CD14-positive monocyte (primary cell): Measurements from ENCODE around the gene NFAM1. TPM values are rescaled to one million over a fixed set of nuclear protein-coding genes. Genes with fewer than 3 reads are reported as not detected.

Source experiments
- DNase-seq, 3 donors: peaks; one replicate each; pipeline ENCODE4 v3.0.0-alpha.2; 2011 to 2022
- H2AFZ ChIP-seq: 2 replicates; pipeline ENCODE4 v1.6.0; 2012; ENCODE audit warnings: mild to moderate bottlenecking, low read depth, low read length, inconsistent platforms; ENCODE audit not compliant: insufficient read depth, poor library complexity, severe bottlenecking
- H3K27ac ChIP-seq, 2 donors: 1 replicate in 1 of 2; 2 replicates in 1 of 2; pipeline ENCODE4 v1.5.1; 2012 to 2013; ENCODE audit warnings: low read length in 2 of 2, control low read depth in 1 of 2, inconsistent platforms in 1 of 2, low read depth in 1 of 2, mild to moderate bottlenecking in 1 of 2
- H3K27me3 ChIP-seq, 2 donors: one replicate each; pipeline versions ENCODE4 v1.6.0 to v1.6.1; 2011 to 2013; ENCODE audit warnings: low read length in 2 of 2; ENCODE audit not compliant: control insufficient read depth in 2 of 2, insufficient read depth in 2 of 2
- H3K36me3 ChIP-seq, 2 donors: replicated peaks in 1 of 2; 1 replicate in 1 of 2; 2 replicates in 1 of 2; pipeline versions ENCODE4 v1.5.1 to v1.6.1; 2012 to 2013; ENCODE audit warnings: low read length in 2 of 2, control low read depth in 1 of 2, inconsistent platforms in 1 of 2, mild to moderate bottlenecking in 1 of 2; ENCODE audit not compliant: insufficient read depth in 2 of 2, control insufficient read depth in 1 of 2
- H3K4me1 ChIP-seq, 2 donors: 1 replicate in 1 of 2; 2 replicates in 1 of 2; pipeline versions ENCODE4 v1.5.1 to v1.6.1; 2012 to 2013; ENCODE audit warnings: low read length in 2 of 2, control low read depth in 1 of 2, inconsistent platforms in 1 of 2, mild to moderate bottlenecking in 1 of 2, moderate library complexity in 1 of 2; ENCODE audit not compliant: insufficient read depth in 2 of 2, control insufficient read depth in 1 of 2
- H3K4me2 ChIP-seq: replicated peaks from 2 replicates; pipeline ENCODE3; 2012; ENCODE audit warnings: low read length, moderate library complexity, mild to moderate bottlenecking; ENCODE audit not compliant: poor library complexity, severe bottlenecking; ENCODE audit errors: extremely low read depth
- H3K4me3 ChIP-seq, 3 experiments: fragments of 200-600 bp in 1 of 3; sonication (generic) in 1 of 3; replicated peaks in 1 of 3; 1 replicate in 2 of 3; 2 replicates in 1 of 3; pipeline ENCODE4 v1.5.1; 2011 to 2013; ENCODE audit warnings: low read length in 3 of 3, mild to moderate bottlenecking in 3 of 3, control low read depth in 2 of 3, low read depth in 2 of 3, inconsistent platforms in 1 of 3, moderate library complexity in 1 of 3
- H3K79me2 ChIP-seq: 2 replicates; pipeline ENCODE4 v1.6.0; 2012; ENCODE audit warnings: mild to moderate bottlenecking, control low read depth, inconsistent platforms, low read length, moderate library complexity; ENCODE audit not compliant: insufficient read depth
- H3K9ac ChIP-seq: 2 replicates; pipeline ENCODE4 v1.6.0; 2017; ENCODE audit warnings: low read length, mild to moderate bottlenecking; ENCODE audit not compliant: insufficient read depth, poor library complexity, severe bottlenecking
- H3K9me3 ChIP-seq, 2 donors: replicated peaks in 1 of 2; 1 replicate in 1 of 2; 2 replicates in 1 of 2; pipeline versions ENCODE4 v1.5.1 to v1.6.1; 2012 to 2013; ENCODE audit warnings: low read length in 2 of 2, control low read depth in 1 of 2; ENCODE audit not compliant: control insufficient read depth in 1 of 2, insufficient read depth in 1 of 2
- H4K20me1 ChIP-seq: 2 replicates; pipeline ENCODE4 v1.6.0; 2012; ENCODE audit warnings: mild to moderate bottlenecking, low read length, control low read depth, moderate library complexity; ENCODE audit not compliant: insufficient read depth
- H3K27ac Mint-ChIP-seq, 7 donors: one replicate each; pipeline ENCODE4 v1.8.0; 2020; ENCODE audit warnings: mild to moderate bottlenecking in 7 of 7, mixed read lengths in 7 of 7, moderate library complexity in 6 of 7, inconsistent platforms in 2 of 7
- H3K27me3 Mint-ChIP-seq, 3 donors: one replicate each; pipeline ENCODE4 v1.8.0; 2021 to 2022; ENCODE audit warnings: low read depth in 3 of 3, mild to moderate bottlenecking in 3 of 3, mixed read lengths in 3 of 3, moderate library complexity in 3 of 3, inconsistent platforms in 1 of 3
- H3K36me3 Mint-ChIP-seq, 2 donors: one replicate each; pipeline ENCODE4 v1.8.0; 2020; ENCODE audit warnings: mixed read lengths in 2 of 2, inconsistent platforms in 1 of 2, mild to moderate bottlenecking in 1 of 2
- H3K4me1 Mint-ChIP-seq: one replicate; pipeline ENCODE4 v1.8.0; 2020; ENCODE audit warnings: mild to moderate bottlenecking, mixed read lengths
- H3K4me3 Mint-ChIP-seq, 2 donors: one replicate each; pipeline ENCODE4 v1.8.0; 2020; ENCODE audit warnings: mild to moderate bottlenecking in 2 of 2, mixed read lengths in 2 of 2, moderate library complexity in 1 of 2
- H3K9me3 Mint-ChIP-seq, 7 donors: one replicate each; pipeline ENCODE4 v1.8.0; 2020 to 2022; ENCODE audit warnings: mixed read lengths in 7 of 7, mild to moderate bottlenecking in 6 of 7, moderate library complexity in 6 of 7, inconsistent platforms in 2 of 7
- CTCF ChIP-seq: fragments of 200-600 bp; IDR thresholded peaks from one replicate; pipeline ENCODE4 v1.8.0; 2022; ENCODE audit warnings: antibody characterized with exemption, mild to moderate bottlenecking
- WGBS: methylation state at CpG from one replicate; pipeline ENCODE4 v1.1.5; 2013; ENCODE audit warnings: missing lambda C conversion rate; ENCODE audit not compliant: insufficient coverage; 5-methylcytosine and 5-hydroxymethylcytosine counted together
- intact Hi-C, 2 donors: fragments of 100-400 bp; cut with micrococcal nuclease; formaldehyde crosslinking; loops; one replicate each; pipeline versions ENCODE4 v1.15.0 to v1.15.1; 2023
- polyA plus RNA-seq, 3 donors: library from polyadenylated mRNA; depleted of rRNA in 1 of 3; unstranded in 2 of 3; stranded (reverse) in 1 of 3; fragments of 300-500 nt in 2 of 3; fragments of >200 nt in 1 of 3; fragmentation: Illumina TruSeq in 2 of 3; gene quantifications; 1 replicate in 2 of 3; 2 replicates in 1 of 3; pipeline ENCODE4 v1.2.3, GENCODE V29; 2012 to 2021

The NFAM1 gene
- polyA plus RNA-seq, 3 donors: 36.0 to 71.0 (median 69.7) TPM

- no peak for TF ChIP-seq CTCF
- Mint-ChIP-seq H3K36me3 (no peaks in the 10 kb centered on the region), H3K4me3 (no peak overlapping the region), H3K9me3 (peaks cover 0 to 2% (median 0%) of the 10 kb centered on the region in 7 donors), H3K27ac (no peak overlapping the region), H3K27me3 (peaks cover 12 to 21% (median 17%) of the 10 kb centered on the region in 3 donors), H3K4me1 (no peaks in the 10 kb centered on the region)
- no peaks in the 10 kb centered on the region for H3K4me1 ChIP-seq
- no peak overlapping the region for H3K4me2 ChIP-seq
- H3K9me3 ChIP-seq: no peaks in the 10 kb centered on the region
- H3K4me3 ChIP-seq: no peak overlapping the region
- H4K20me1 ChIP-seq: no peaks in the 10 kb centered on the region
- intact Hi-C loops: no loop called here
- peaks cover 0 to 3% of the 10 kb centered on the region in 2 donors for H3K27me3 ChIP-seq
- H2AFZ ChIP-seq: no peak overlapping the region
- no peaks in the 10 kb centered on the region for H3K79me2 ChIP-seq
- H3K9ac ChIP-seq: no peak overlapping the region
- 86% methylated on average over 1 of the region's 2 CpGs for WGBS
- H3K36me3 ChIP-seq: no peaks in the 10 kb centered on the region
- no peak overlapping the region for H3K27ac ChIP-seq
- no peak for DNase-seq
Observed at GRCh38 chr22:42468841-42469240, 36.6 kb upstream of the NFAM1 start.

- Histone ChIP-seq H3K79me2 (no peaks in the 10 kb centered on the region), H4K20me1 (no peaks in the 10 kb centered on the region), H3K27me3 (peaks cover 0 to 11% of the 10 kb centered on the region in 2 donors), H3K9ac (no peak overlapping the region), H3K27ac (no peak overlapping the region), H3K4me1 (no peaks in the 10 kb centered on the region), H3K36me3 (no peaks in the 10 kb centered on the region), H3K4me3 (no peak overlapping the region), H3K4me2 (no peak overlapping the region), H2AFZ (no peak overlapping the region), H3K9me3 (no peaks in the 10 kb centered on the region)
- WGBS: 17% methylated on average over 1 of the region's 1 CpG
- Mint-ChIP-seq H3K4me3 (no peak overlapping the region), H3K27ac (no peak overlapping the region), H3K9me3 (peaks cover 0 to 4% (median 0%) of the 10 kb centered on the region in 7 donors), H3K27me3 (peaks cover 26 to 32% (median 26%) of the 10 kb centered on the region in 3 donors), H3K36me3 (no peaks in the 10 kb centered on the region), H3K4me1 (no peaks in the 10 kb centered on the region)
- intact Hi-C loops: no loop called here
- no peak for DNase-seq
- no peak for TF ChIP-seq CTCF
Observed at GRCh38 chr22:42462016-42462415, 29.8 kb upstream of the NFAM1 start.
